C4-2B (cell line): ENCODE results near the gene C1QC.

Source experiments
- CTCF ChIP-seq: fragments of 450-650 bp; conservative IDR thresholded peaks from 2 replicates; pipeline ENCODE4 v1.5.1; 2017; ENCODE audit warnings: mild to moderate bottlenecking
- ZFX ChIP-seq: fragments of 450-650 bp; IDR thresholded peaks from 2 replicates; pipeline ENCODE4 v1.6.1; 2017

GRCh38 chr1:22694172-22694571 is 50.7 kb downstream of the C1QC start:
- TF ChIP-seq CTCF (no peak), ZFX (no peak)
